Epithelial cell of esophagus (primary cell): Measurements from ENCODE around the gene PRSS1.
"Not testable (repeated sequence)": the region's sequence is repeated elsewhere in the genome, so short reads cannot be mapped to it uniquely, and the experiment has no call there.

Source experiments
- DNase-seq: peaks from one replicate; pipeline ENCODE4 v3.0.0; 2010; ENCODE audit warnings: low read depth
- H3K4me3 ChIP-seq: 2 replicates; pipeline ENCODE4 v1.5.1; 2011; ENCODE audit warnings: mild to moderate bottlenecking, low read length, control low read depth
- CTCF ChIP-seq: IDR thresholded peaks from 2 replicates; pipeline ENCODE4 v1.5.1; 2011; ENCODE audit warnings: low read depth, mild to moderate bottlenecking, low read length, control low read depth, inconsistent platforms; ENCODE audit not compliant: insufficient read depth; ENCODE audit errors: missing control alignments

The PRSS1 gene

GRCh38 chr7:142776206-142776844 is 27.1 kb downstream of the PRSS1 start:
- no peak overlapping the region for H3K4me3 ChIP-seq
- DNase-seq, result no peak
- no peak for TF ChIP-seq CTCF

- DNase-seq, H3K4me3 ChIP-seq: not testable (repeated sequence)
These were observed 27.6 kb downstream of the PRSS1 start for GRCh38 chr7:142776845-142777225.

GRCh38 chr7:142777318-142777717 is 28.0 kb downstream of the PRSS1 start:
- no peak overlapping the region for H3K4me3 ChIP-seq
- TF ChIP-seq CTCF, result no peak
- no peak for DNase-seq

DNA sequence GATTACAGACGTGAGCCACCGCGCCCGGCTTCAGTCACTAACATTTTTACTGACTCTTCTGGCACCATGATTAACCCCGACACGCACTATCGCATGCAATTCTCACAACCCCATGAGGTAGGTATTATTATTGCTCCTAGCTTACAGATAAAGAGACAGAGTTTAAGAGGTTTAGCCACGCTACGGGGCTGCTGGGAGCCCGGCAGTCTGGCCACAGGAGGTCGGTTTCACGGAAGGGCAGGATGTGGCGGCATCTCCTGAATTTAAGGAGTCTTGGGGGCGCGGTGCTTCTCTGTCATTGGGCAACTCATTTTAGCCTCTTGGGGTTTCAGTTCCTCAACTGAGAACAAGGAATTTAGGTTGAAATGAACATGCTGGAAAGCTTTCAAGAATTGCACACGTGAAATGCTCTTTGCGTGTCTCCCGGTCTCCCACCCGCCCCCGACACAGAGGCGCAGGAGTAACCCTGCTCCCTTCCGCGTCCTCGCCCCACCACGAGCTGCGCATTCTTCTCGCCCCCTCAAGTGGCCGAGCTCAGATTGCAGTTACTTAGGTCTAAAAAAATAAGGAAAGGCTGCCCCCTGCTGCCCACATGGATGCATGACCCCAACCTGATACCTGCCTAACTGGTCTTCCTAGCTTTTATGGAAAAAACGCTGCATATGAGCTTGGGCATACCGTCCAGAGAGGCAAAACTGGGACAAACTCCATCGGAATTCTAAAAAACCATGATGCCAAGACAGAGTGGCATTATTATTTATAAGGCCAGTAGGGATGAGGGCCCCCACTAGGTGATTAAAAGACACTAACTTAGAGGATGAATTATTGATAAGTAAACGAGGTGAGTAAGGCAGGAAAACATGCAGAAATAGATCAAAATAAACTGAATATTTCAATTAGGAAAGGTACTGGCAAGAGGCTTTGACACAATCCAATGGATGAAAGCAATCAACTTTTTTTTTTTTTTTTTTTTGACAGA is 33.9 kb downstream of the PRSS1 start:
- TF ChIP-seq CTCF, result peak; percentile 88
- peak overlapping the region; percentile 13 for H3K4me3 ChIP-seq
- DNase-seq, result peak; percentile 90

DNA sequence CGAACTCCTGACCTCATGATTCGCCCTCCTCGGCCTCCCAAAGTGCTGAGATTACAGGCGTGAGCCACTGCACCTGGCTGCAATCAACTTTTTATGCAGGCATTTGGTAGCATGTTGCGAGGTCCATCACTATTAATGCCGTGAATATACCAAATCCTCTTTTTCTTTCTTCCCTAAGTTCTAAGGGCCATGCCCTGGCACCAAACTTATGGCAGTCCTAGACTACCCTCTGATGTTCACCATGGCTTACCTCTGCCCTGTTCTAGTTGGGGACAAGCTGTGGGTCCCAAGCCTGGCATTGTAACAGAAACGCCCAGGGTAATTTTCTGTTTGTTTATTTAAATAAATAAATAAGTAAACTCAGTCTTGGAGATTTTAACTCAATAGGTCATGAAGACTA is 34.8 kb downstream of the PRSS1 start:
- no peak overlapping the region for H3K4me3 ChIP-seq
- no peak for DNase-seq
- TF ChIP-seq CTCF, result no peak

DNA sequence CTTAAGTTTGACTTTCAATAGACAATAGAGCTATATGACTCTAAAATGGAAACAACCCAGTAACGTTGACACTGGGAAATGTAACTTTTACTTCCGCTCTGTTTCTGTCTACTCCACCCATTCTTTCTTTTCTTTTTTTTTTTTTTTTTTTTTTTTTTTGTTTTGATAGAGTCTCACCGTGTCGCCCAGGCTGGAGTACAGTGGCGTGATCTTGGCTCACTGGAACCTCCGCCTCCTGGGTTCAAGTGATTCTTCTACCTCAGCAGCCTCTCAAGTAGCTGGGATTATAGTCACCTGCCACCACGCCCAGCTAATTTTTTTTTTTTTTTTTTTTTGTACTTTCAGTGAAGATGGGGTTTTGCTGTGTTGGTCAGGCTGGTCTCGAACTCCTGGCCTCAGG is 35.4 kb downstream of the PRSS1 start:
- TF ChIP-seq CTCF, result no peak
- DNase-seq, result no peak
- no peak overlapping the region for H3K4me3 ChIP-seq

DNA sequence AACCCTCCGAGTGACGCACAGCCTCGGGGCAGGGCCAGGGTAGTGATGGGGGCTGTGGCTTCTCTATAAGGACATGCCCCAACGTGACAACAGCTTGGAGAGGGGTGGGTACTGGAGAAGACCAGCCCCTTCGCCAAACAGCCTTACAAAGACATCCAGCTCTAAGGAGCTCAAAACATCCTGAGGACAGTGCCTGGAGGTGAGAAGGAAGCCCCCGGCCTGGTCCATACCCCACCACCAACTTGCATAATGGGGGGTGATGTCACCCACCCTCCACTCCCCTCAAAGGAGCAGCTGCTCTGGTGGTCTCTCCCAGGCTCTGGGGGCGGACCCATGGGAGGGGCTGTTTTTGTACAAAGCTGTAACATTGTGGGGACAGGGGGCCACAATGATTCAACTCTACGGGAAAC is 36.6 kb downstream of the PRSS1 start:
- H3K4me3 ChIP-seq, result no peak overlapping the region
- no peak for TF ChIP-seq CTCF
- no peak for DNase-seq
